ENCODE data around the gene C6orf47.
A peak's percentile ranks its signal among the peaks of the same experiment; 100 is the strongest.

Gene C6orf47

DNA sequence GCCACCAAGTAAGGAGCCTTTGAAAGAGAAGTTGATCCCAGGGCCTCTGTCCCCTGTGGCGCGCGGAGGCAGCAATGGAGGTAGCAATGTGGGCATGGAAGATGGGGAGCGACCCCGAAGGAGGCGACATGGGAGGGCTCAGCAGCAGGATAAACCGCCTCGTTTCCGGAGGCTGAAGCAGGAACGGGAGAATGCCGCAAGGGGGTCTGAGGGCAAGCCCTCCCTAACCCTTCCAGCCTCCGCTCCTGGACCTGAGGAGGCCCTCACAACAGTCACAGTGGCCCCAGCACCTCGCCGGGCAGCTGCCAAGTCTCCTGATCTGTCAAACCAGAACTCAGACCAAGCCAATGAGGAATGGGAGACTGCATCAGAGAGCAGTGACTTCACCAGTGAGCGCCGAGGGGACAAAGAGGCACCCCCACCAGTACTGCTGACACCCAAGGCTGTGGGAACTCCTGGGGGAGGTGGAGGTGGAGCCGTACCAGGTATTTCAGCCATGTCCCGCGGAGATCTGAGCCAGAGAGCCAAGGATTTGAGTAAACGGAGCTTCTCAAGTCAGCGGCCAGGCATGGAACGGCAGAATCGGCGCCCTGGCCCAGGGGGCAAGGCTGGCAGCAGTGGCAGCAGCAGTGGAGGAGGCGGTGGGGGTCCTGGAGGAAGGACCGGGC is 28.2 kb downstream of the C6orf47 start:
- DNase-seq: no peak

- no peak for DNase-seq
Observed at GRCh38 chr6:31631681-31632278, 28.8 kb downstream of the C6orf47 start.

DNA sequence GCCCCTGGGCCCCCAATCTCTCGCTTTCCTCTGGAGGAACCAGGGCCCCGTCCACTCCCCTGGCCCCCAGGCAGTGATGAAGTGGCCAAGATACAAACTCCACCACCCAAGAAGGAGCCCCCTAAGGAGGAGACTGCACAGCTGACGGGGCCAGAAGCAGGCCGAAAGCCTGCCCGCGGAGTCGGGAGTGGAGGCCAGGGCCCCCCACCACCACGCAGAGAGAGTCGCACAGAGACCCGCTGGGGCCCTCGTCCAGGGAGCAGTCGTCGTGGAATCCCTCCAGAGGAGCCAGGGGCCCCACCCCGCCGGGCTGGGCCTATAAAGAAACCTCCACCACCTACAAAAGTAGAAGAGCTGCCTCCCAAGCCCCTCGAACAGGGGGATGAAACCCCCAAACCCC is 29.4 kb downstream of the C6orf47 start:
- no peak for DNase-seq

GRCh38 chr6:31630177-31630934 is 30.2 kb downstream of the C6orf47 start:
- no peak for DNase-seq

GRCh38 chr6:31629014-31629413 is 31.6 kb downstream of the C6orf47 start:
- no peak for DNase-seq

DNA sequence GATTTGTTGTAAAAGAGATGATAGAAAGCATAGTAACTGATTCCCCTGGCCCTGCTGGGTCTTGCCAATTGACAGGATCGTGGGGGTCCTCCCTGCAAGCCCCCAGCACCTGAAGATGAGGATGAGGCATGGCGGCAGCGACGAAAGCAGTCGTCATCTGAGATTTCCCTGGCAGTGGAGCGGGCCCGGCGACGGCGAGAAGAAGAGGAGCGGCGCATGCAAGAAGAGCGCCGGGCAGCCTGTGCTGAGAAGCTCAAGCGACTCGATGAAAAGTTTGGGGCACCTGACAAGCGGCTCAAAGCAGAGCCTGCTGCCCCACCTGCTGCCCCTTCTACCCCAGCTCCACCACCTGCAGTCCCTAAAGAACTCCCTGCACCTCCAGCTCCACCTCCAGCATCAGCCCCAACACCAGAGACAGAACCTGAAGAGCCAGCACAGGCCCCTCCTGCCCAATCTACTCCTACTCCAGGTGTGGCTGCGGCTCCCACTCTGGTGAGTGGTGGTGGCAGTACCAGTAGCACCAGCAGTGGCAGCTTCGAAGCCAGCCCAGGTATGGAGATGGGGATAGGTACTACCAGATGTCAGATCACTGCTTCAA is 32.8 kb downstream of the C6orf47 start:
- no peak for DNase-seq

DNA sequence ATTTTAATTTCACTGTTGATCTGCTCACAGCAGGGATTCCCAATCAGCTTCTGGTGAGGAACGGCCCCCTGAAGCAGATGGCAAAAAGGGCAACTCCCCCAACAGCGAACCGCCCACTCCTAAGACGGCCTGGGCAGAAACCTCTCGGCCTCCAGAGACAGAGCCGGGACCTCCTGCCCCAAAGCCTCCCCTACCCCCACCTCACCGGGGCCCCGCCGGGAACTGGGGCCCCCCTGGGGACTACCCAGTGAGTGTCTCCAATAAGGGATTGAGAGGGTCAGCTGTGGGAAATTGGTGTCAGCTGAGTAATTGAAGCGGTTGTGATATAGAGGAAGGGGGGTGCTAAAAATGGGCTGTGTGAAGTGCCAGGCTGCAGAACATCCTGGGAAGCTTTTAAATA is 33.6 kb downstream of the C6orf47 start:
- DNase-seq: no peak

DNA sequence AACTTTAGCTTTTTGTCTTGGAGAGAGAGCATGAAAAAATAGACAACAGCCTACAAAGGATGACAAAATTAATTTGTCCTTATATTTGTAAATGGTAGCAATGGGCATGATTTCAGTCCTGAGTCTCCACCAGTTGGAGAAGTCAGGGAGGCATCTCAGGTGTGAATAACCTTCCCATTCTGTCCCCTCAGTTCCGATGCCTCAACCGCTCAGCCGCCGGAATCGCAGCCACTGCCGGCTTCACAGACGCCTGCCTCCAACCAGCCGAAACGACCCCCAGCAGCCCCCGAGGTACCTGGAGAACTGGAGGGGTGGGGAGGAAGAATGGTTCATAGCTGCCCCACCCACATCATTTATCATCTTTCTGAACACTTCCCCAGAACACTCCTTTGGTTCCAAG is 36.5 kb downstream of the C6orf47 start:
- no peak for DNase-seq

DNA sequence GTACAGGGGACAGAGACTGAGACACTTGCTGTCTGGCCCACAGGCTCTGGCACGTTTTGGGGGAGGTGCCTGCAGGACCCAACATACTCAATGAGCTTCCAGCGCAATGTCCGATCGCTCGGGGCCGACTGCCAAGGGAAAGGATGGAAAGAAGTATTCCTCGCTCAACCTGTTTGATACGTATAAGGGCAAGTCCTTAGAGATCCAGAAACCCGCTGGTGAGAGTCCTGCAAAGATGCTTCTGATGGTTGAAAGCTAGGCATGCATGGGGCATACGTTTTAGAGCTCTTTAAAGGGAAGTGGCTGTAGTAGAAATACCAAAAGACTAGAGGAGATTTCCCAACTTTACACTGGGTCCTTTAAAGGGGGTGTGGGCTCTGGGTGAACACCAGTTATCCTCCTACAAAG is 37.9 kb downstream of the C6orf47 start:
- DNase-seq: no peak

- no peak for DNase-seq
Observed at GRCh38 chr6:31621991-31622390, 38.6 kb downstream of the C6orf47 start.

DNA sequence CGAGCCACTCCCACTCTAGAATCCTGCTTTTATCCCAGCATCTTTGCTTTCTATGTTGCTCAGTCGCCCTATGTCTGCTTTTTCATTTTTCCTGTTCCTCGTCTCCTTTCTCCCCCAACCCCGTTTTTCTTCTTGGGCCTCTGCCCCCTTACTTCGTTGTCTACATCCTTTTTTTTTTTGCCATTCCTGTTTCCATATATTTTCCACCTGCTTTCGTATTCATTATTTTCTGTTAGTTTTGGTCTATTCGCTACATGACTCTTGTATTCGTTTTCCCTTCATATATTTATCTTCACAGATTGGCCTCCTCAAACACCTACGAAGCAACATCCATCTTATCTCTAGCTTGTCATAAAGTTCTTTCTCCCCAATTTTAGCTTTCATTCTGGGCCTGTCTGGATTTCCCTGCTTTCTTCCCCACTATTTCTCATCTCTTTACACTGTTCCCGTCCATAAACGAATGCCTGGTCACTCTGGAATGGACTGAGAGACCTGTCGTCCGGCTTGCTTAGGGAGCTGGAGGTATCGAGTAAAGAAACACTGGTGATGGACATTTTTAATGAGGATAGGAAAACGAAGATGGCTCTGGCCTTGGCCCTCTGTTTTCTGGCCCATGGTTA is 39.1 kb downstream of the C6orf47 start:
- no peak for DNase-seq

GRCh38 chr6:31620586-31621319 is 39.8 kb downstream of the C6orf47 start, which contains the start of gene PRRC2A:
TSS of gene PRRC2A (plus strand) at chr6:31620715. CDS start at chr6:31622790, 2,075 bp downstream.
- DNase-seq: no peak

- peak; percentile 98 for DNase-seq
Observed at GRCh38 chr6:31619805-31620585, 40.6 kb downstream of the C6orf47 start.

DNA sequence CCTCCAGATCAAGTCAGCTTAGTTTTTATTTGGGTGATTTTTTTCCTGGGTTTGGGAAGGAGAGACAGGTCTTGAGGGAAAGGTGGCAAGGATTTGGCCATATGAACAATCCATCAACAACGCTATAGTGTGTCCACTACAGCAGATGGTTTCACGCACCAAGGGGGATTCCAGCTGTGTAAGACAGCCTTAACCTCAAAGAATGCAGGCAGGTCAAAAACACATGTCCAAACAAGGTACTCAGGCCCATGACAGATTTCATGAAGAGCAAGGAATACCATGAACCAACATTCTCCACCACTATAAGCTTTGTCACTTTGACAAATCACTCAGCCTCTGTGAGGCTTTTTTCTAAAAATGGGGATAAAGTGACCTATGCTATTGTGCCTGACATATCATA is 43.6 kb downstream of the C6orf47 start:
- DNase-seq: no peak

DNA sequence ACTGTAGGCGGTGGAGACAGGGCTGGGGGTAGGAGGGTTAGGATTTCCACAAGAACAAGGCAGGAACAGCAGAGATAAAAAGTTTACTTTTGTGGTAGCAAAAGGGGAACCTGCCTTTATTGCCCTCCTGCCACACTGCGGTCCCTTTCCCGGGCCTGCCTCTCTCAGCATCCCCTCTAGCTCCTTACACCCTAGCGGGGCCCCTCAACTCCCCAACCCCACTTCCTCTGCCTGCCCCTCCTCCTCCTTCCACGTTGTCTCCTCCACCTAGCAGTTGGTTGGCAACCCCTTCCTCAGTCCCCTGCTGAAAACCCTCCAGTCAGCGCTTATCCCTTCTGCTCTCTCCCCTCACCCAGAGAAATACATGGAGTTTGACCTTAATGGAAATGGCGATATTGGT is 44.8 kb downstream of the C6orf47 start:
- DNase-seq: peak; percentile 23

- no peak for DNase-seq
Observed at GRCh38 chr6:31614684-31615578, 45.6 kb downstream of the C6orf47 start, which contains the start of gene AIF1. TSS of gene AIF1 (plus strand) at chr6:31615234. CDS start at chr6:31615330, 96 bp downstream.

DNA sequence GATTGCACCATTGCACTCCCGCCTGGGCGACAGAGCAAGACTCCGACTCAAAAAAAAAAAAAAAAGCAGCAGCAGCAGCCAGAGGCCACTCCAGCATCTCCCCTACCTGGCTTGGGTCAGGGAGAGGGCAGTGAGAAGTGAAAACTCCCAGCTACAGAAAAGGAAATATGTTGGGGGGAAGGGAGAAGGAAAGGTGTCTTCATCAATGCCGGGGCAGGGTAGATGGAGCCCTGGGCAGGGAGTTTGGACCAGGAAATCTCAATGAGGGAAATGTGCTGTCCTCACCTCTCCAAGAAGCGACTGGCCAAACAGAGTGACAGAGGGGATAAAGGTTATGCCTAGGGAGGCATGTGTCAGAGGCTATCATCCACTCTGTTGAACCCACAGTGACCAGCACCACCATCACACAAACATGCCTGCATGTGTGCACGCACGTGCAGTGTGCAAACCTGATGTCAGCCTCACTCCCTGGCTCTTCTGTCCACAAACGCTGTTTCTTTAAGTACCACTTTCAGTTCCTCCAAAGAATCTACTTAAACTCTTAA is 46.4 kb downstream of the C6orf47 start:
- no peak for DNase-seq

DNA sequence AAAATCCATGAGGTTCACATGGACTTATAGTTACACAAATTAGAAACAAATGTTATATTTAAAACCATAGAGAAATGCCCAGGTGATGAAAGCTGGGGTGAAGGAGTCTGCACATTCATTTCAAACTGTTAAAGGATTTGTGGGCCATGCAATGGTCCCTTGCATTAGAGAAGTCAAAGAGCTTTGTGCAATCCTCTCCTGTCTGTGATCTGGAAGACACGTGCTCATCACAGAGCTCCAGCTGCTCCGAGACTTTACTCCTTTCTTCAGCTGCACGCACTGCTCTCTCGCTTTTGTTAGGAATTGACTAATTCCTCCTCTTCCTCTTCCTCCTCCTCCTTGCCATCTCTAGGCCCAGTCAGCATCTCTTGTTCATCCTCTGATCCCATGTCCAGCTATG is 49.6 kb downstream of the C6orf47 start:
- DNase-seq: no peak

GRCh38 chr6:31609519-31610406 is 50.8 kb downstream of the C6orf47 start:
- DNase-seq: no peak

Data from CD4-positive, alpha-beta T cell treated with Interleukin-21 for 1 hour (primary cell).